Adrenal gland (tissue), 5 donors: ENCODE results near the gene DIRAS2.

ENCODE experiments used
- CTCF ChIP-seq, 6 experiments: fragments of 450-650 bp in 4 of 6; fragments of 200-600 bp in 2 of 6; sonication (generic) in 1 of 6; IDR thresholded peaks; 1 replicate in 5 of 6; 2 replicates in 1 of 6; pipeline versions ENCODE4 v1.5.1 to v1.8.0; 2016 to 2021; ENCODE audit warnings: antibody characterized with exemption in 6 of 6, mild to moderate bottlenecking in 2 of 6, moderate library complexity in 1 of 6
- POLR2A ChIP-seq, 2 donors: fragments of 450-650 bp; IDR thresholded peaks; one replicate each; pipeline ENCODE4 v1.6.1; 2017; ENCODE audit warnings: antibody characterized with exemption in 2 of 2, mild to moderate bottlenecking in 2 of 2, moderate library complexity in 1 of 2
- donor health status: DM: no; HTN: no; CAD: no.

- TF ChIP-seq POLR2A (IDR thresholded peaks at IDR 0.05), result no peak
- TF ChIP-seq CTCF (IDR thresholded peaks at IDR 0.05), result no peak
These were observed 74.0 kb downstream of the DIRAS2 start for GRCh38 chr9:90568667-90569066.
